B cell (primary cell): Measurements from ENCODE around the gene ENO3. TPM values are rescaled to one million over a fixed set of nuclear protein-coding genes. Genes with fewer than 3 reads are reported as not detected.
"Not testable (repeated sequence)": the region's sequence is repeated elsewhere in the genome, so short reads cannot be mapped to it uniquely, and the experiment has no call there.

Experiments used
- ATAC-seq: fragments of 200-7000 bp; cut with Tn5 transposase; one replicate; pipeline ENCODE4 v1.10.0; 2021; ENCODE audit warnings: low read depth, mild to moderate bottlenecking, moderate number of reproducible peaks, moderate library complexity
- CTCF ChIA-PET: fragments of 350-600 bp; sonication (Branson Sonifier 250); formaldehyde crosslinking; loops from one replicate; lab custom pipeline; 2021; ENCODE audit warnings: antibody characterized with exemption, inconsistent platforms; lab: Charles Lee
- POLR2A ChIA-PET: fragments of 350-600 bp; sonication (Branson Sonifier 250); formaldehyde crosslinking; loops from one replicate; lab custom pipeline; 2021; ENCODE audit warnings: antibody characterized with exemption; lab: Charles Lee
- DNase-seq: peaks from one replicate; pipeline ENCODE4 v3.0.0; 2013
- H2AFZ ChIP-seq: 2 replicates; pipeline ENCODE4 v1.6.1; 2012; ENCODE audit warnings: mild to moderate bottlenecking, low read depth, low read length; ENCODE audit not compliant: insufficient read depth, poor library complexity, severe bottlenecking
- H3K27ac ChIP-seq, 2 donors: 1 replicate in 1 of 2; 2 replicates in 1 of 2; pipeline ENCODE4 v1.5.1; 2012 to 2013; ENCODE audit warnings: low read length in 2 of 2, mild to moderate bottlenecking in 2 of 2, moderate library complexity in 1 of 2
- H3K27me3 ChIP-seq, 4 experiments: fragments of 200-600 bp in 1 of 4; sonication (generic) in 1 of 4; replicated peaks in 1 of 4; 1 replicate in 2 of 4; 2 replicates in 2 of 4; pipeline versions ENCODE4 v1.6.1 to v1.7.0; 2013 to 2016; ENCODE audit warnings: low read length in 3 of 4, mild to moderate bottlenecking in 2 of 4, mixed read lengths in 1 of 4, moderate library complexity in 1 of 4; ENCODE audit not compliant: insufficient read depth in 4 of 4, control insufficient read depth in 3 of 4; ENCODE audit errors: control extremely low read depth in 1 of 4
- H3K36me3 ChIP-seq, 2 experiments: replicated peaks in 1 of 2; 1 replicate in 1 of 2; 2 replicates in 1 of 2; pipeline versions ENCODE4 v1.6.1 to v1.7.1; 2013; ENCODE audit warnings: low read length in 1 of 2; ENCODE audit not compliant: insufficient read depth in 2 of 2, control insufficient read depth in 1 of 2; ENCODE audit errors: control extremely low read depth in 1 of 2, extremely low read depth in 1 of 2
- H3K4me1 ChIP-seq, 2 donors: fragments of 200-600 bp in 1 of 2; sonication (generic) in 1 of 2; 1 replicate in 1 of 2; 2 replicates in 1 of 2; pipeline versions ENCODE4 v1.5.1 to v1.6.1; 2013 to 2017; ENCODE audit warnings: low read length in 2 of 2; ENCODE audit not compliant: control insufficient read depth in 2 of 2, insufficient read depth in 2 of 2
- H3K4me2 ChIP-seq: replicated peaks from 2 replicates; pipeline ENCODE3; 2012; ENCODE audit warnings: mild to moderate bottlenecking, low read depth, low read length; ENCODE audit not compliant: poor library complexity, severe bottlenecking
- H3K4me3 ChIP-seq, 5 experiments: fragments of 200-600 bp in 1 of 5; sonication (generic) in 1 of 5; 1 replicate in 3 of 5; 2 replicates in 2 of 5; pipeline versions ENCODE4 v1.5.1 to v1.7.0; 2011 to 2016; ENCODE audit warnings: low read length in 4 of 5, mild to moderate bottlenecking in 4 of 5, low read depth in 2 of 5, control low read depth in 1 of 5, moderate library complexity in 1 of 5; ENCODE audit not compliant: insufficient read depth in 1 of 5; ENCODE audit errors: control extremely low read depth in 1 of 5, extremely low read depth in 1 of 5
- H3K79me2 ChIP-seq: fragments of 200-600 bp; sonication (generic); one replicate; pipeline ENCODE4 v1.6.0; 2016; ENCODE audit warnings: low read length; ENCODE audit not compliant: control insufficient read depth, insufficient read depth
- H3K9ac ChIP-seq: fragments of 200-600 bp; sonication (generic); 2 replicates; pipeline ENCODE4 v1.6.1; 2017; ENCODE audit warnings: mild to moderate bottlenecking, low read length, moderate library complexity
- H3K9me3 ChIP-seq, 3 donors: one replicate each; pipeline versions ENCODE4 v1.6.1 to v1.7.1; 2013; ENCODE audit warnings: low read length in 2 of 3; ENCODE audit not compliant: control insufficient read depth in 2 of 3, insufficient read depth in 1 of 3; ENCODE audit errors: control extremely low read depth in 1 of 3
- H4K20me1 ChIP-seq: 2 replicates; pipeline ENCODE4 v1.6.0; 2012; ENCODE audit warnings: mild to moderate bottlenecking, low read length; ENCODE audit not compliant: insufficient read depth, control insufficient read depth, poor library complexity, severe bottlenecking
- H3K27ac Mint-ChIP-seq: one replicate; pipeline ENCODE4 v1.8.0; 2021; ENCODE audit warnings: mixed read lengths
- H3K27me3 Mint-ChIP-seq: one replicate; pipeline ENCODE4 v1.8.0; 2021; ENCODE audit warnings: mixed read lengths
- H3K4me1 Mint-ChIP-seq: one replicate; pipeline ENCODE4 v1.8.0; 2021; ENCODE audit warnings: mixed read lengths
- H3K4me3 Mint-ChIP-seq: one replicate; pipeline ENCODE4 v1.8.0; 2021; ENCODE audit warnings: mixed read lengths
- H3K9me3 Mint-ChIP-seq: one replicate; pipeline ENCODE4 v1.8.0; 2022; ENCODE audit warnings: mixed read lengths; ENCODE audit not compliant: insufficient read depth
- CTCF ChIP-seq: fragments of 200-600 bp; IDR thresholded peaks from one replicate; pipeline ENCODE4 v1.8.0; 2022; ENCODE audit warnings: antibody characterized with exemption, mild to moderate bottlenecking
- EZH2 ChIP-seq: IDR thresholded peaks from 2 replicates; pipeline ENCODE4 v1.6.1; 2012; ENCODE audit warnings: borderline replicate concordance, low read depth, mild to moderate bottlenecking, moderate library complexity, low read length; ENCODE audit not compliant: insufficient read depth, poor library complexity, severe bottlenecking
- WGBS: methylation state at CpG from one replicate; pipeline ENCODE4 v1.1.5; 2013; ENCODE audit warnings: missing lambda C conversion rate; ENCODE audit not compliant: insufficient coverage; 5-methylcytosine and 5-hydroxymethylcytosine counted together
- intact Hi-C: fragments of 100-400 bp; cut with micrococcal nuclease; formaldehyde crosslinking; loops from one replicate; pipeline ENCODE4 v1.10.0; 2022
- polyA plus RNA-seq: library from polyadenylated mRNA; depleted of rRNA; stranded (reverse); fragments of >200 nt; gene quantifications from 2 replicates; pipeline ENCODE4 v1.2.3, GENCODE V29; 2012
- total RNA-seq, 2 donors: library from RNA; stranded (reverse); fragments of 120-200 nt in 1 of 2; gene quantifications; 1 replicate in 1 of 2; 2 replicates in 1 of 2; pipeline versions ENCODE4 v1.2.3 to v1.2.4, GENCODE V29; 2013 to 2022

Gene ENO3
- total and polyA plus RNA-seq, 2 donors (not counting 1 experiment from before 2014, with no cell fraction given): 34.8 to 50.1 TPM

DNA sequence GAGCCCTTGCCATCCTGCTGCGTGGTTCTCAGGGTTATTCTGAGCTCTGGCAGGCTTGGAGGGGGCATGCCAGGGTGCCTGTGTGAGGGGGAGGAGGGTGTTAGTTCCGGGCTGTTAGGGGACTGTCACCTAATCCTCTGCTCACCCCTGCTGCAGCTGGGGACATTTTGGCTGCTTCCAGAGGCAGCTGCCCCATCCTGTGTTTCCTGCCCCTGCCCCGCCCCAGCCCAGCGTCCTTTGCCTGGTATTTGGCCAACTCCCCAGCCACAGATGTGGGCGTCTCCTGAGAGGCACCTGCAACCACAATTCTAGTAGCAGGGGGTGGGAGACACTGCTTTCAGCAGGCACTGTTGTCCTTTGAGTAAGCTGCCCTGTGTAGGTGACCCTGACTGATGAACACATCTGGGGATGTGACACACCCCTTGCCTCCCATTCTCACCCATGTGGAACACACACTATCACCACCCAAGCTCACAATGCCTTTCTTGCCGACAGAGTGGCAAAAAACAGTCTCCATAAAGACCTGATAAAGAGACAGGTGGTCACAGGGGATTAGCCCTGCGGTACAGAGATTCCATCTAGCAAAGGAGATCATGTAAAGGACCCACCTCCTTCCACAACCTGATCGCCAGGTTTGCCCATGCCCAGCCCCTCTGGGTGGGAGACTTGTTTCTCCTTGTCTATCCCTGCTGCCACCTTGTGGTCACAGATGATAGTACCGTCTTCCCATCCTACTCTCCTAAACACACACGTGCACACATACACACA is 47.7 kb upstream of the ENO3 start, which contains the start of gene CHRNE:
CHRNE (minus strand) TSS at position 48 of the 768 bp plus-strand sequence; CDS start at position 13, 35 bp downstream.
- intact Hi-C loops: loop anchor here (1.0 to 5.0 kb wide), 2 partner anchors 193 to 336 kb away; partner anchors contain the start of gene ARRB2
- Histone ChIP-seq H3K27me3 (peaks cover 0 to 29% (median 10%) of the 10 kb centered on the region in 4 experiments), H3K4me1 (peaks cover 45 to 53% of the 10 kb centered on the region in 2 donors), H3K9ac (no peak within 1 kb of the TSS), H4K20me1 (no peaks in the 10 kb centered on the region), H3K27ac (peak within 1 kb of the TSS in 1 of 2 donors; percentile 22), H3K36me3 (no peaks in the 10 kb centered on the region), H2AFZ (no peak within 1 kb of the TSS), H3K79me2 (no peaks in the 10 kb centered on the region), H3K9me3 (peaks cover 0 to 25% (median 0%) of the 10 kb centered on the region in 3 donors), H3K4me3 (peak within 1 kb of the TSS in 1 of 5 experiments; percentile 38), H3K4me2 (peak within 1 kb of the TSS; percentile 98)
- TF ChIP-seq EZH2: no peak
- peak; percentile 83 for TF ChIP-seq CTCF
- peaks cover 7% of the 10 kb centered on the region for H3K27me3 Mint-ChIP-seq
- peak within 1 kb of the TSS; percentile 82 for H3K27ac Mint-ChIP-seq
- peak; percentile 87 for DNase-seq
- peak; percentile 38 for ATAC-seq
- peak within 1 kb of the TSS; percentile 72 for H3K4me3 Mint-ChIP-seq
- H3K4me1 Mint-ChIP-seq: peaks cover 45% of the 10 kb centered on the region
- ChIA-PET CTCF (interaction anchor here (0.6 to 4.0 kb wide), 24 partner anchors 10 to 705 kb away, joined by 3 to 15 read pairs (median 4); partner anchors contain the start of genes GLTPD2, RNF167, SLC25A11 and SPAG7), POLR2A (interaction anchor here (0.5 to 2.0 kb wide), 4 partner anchors 37 to 183 kb away, joined by 3 to 7 read pairs (median 5); partner anchors contain the start of genes RNF167, SLC25A11 and SPAG7)
- WGBS: 0% methylated on average over 8 of the region's 10 CpGs
- H3K9me3 Mint-ChIP-seq: no peaks in the 10 kb centered on the region

GRCh38 chr17:4906642-4907041 is 44.3 kb upstream of the ENO3 start:
- DNase-seq, H4K20me1 ChIP-seq, H3K36me3 ChIP-seq, H3K27ac Mint-ChIP-seq, H3K4me3 Mint-ChIP-seq, H3K9ac ChIP-seq, H3K4me3 ChIP-seq, ATAC-seq, H2AFZ ChIP-seq, H3K4me2 ChIP-seq, POLR2A ChIA-PET, CTCF ChIA-PET, intact Hi-C loops, H3K9me3 ChIP-seq, H3K9me3 Mint-ChIP-seq, H3K79me2 ChIP-seq, H3K27ac ChIP-seq: not testable (repeated sequence)
- Histone ChIP-seq H3K27me3 (peaks cover 0 to 14% (median 1%) of the 10 kb centered on the region in 4 experiments), H3K4me1 (peaks cover 21 to 31% of the 10 kb centered on the region in 2 donors)
- Mint-ChIP-seq H3K4me1 (peaks cover 20% of the 10 kb centered on the region), H3K27me3 (peaks cover 12% of the 10 kb centered on the region)
